Measurements from ENCODE around the gene FXYD2.

Gene FXYD2

GRCh38 chr11:117824571-117825537, at the start of gene FXYD2:
Gene FXYD2 (minus strand): TSS chr11:117824744. CDS start chr11:117824678, 66 bp downstream.
- DNase-seq (ENCODE audit: low read depth) = no peak
- no peak within 1 kb of the TSS for H3K4me3 ChIP-seq (ENCODE audit: control insufficient read depth, low read depth, low read length)
- no peak for TF ChIP-seq CTCF (IDR thresholded peaks at IDR 0.05; ENCODE audit: control insufficient read depth, insufficient read depth, low read depth, low read length, missing control alignments)

- no peak for DNase-seq (ENCODE audit: low read depth)
- TF ChIP-seq CTCF (IDR thresholded peaks at IDR 0.05; ENCODE audit: control insufficient read depth, insufficient read depth, low read depth, low read length, missing control alignments) = no peak
These were observed 49.2 kb upstream of the FXYD2 start for GRCh38 chr11:117873828-117874125.

GRCh38 chr11:117872975-117873827, 48.7 kb upstream of the FXYD2 start:
- no peak for DNase-seq (ENCODE audit: low read depth)
- no peak overlapping the region for H3K4me3 ChIP-seq (ENCODE audit: control insufficient read depth, low read depth, low read length)
- TF ChIP-seq CTCF (IDR thresholded peaks at IDR 0.05; ENCODE audit: control insufficient read depth, insufficient read depth, low read depth, low read length, missing control alignments) = no peak

More at GRCh38 chr11:117873828-117874125, 49.2 kb upstream of the FXYD2 start:
- no peak overlapping the region for H3K4me3 ChIP-seq (ENCODE audit: control insufficient read depth, low read depth, low read length)

GRCh38 chr11:117872420-117872961, 47.9 kb upstream of the FXYD2 start:
- H3K4me3 ChIP-seq (ENCODE audit: control insufficient read depth, low read depth, low read length) = no peak overlapping the region
- no peak for TF ChIP-seq CTCF (IDR thresholded peaks at IDR 0.05; ENCODE audit: control insufficient read depth, insufficient read depth, low read depth, low read length, missing control alignments)
- no peak for DNase-seq (ENCODE audit: low read depth)

- no peak for DNase-seq (ENCODE audit: low read depth)
- H3K4me3 ChIP-seq (ENCODE audit: control insufficient read depth, low read depth, low read length) = no peak overlapping the region
- TF ChIP-seq CTCF (IDR thresholded peaks at IDR 0.05; ENCODE audit: control insufficient read depth, insufficient read depth, low read depth, low read length, missing control alignments) = no peak
These were observed 47.2 kb upstream of the FXYD2 start for GRCh38 chr11:117871784-117872183.

- no peak overlapping the region for H3K4me3 ChIP-seq (ENCODE audit: control insufficient read depth, low read depth, low read length)
- no peak for TF ChIP-seq CTCF (IDR thresholded peaks at IDR 0.05; ENCODE audit: control insufficient read depth, insufficient read depth, low read depth, low read length, missing control alignments)
These were observed 46.6 kb upstream of the FXYD2 start for GRCh38 chr11:117871160-117871559.

More at GRCh38 chr11:117871160-117871559, 46.6 kb upstream of the FXYD2 start:
- DNase-seq (ENCODE audit: low read depth) = no peak

Measured in AG09309 (cell line).